ENCODE results near the gene OR2Y1. TPM values are rescaled to one million over a fixed set of nuclear protein-coding genes. Genes with fewer than 3 reads are reported as not detected.
"Not testable (repeated sequence)": the region's sequence is repeated elsewhere in the genome, so short reads cannot be mapped to it uniquely, and the experiment has no call there.

The OR2Y1 gene, protein sequence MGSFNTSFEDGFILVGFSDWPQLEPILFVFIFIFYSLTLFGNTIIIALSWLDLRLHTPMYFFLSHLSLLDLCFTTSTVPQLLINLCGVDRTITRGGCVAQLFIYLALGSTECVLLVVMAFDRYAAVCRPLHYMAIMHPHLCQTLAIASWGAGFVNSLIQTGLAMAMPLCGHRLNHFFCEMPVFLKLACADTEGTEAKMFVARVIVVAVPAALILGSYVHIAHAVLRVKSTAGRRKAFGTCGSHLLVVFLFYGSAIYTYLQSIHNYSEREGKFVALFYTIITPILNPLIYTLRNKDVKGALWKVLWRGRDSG
- not detected for total RNA-seq

- no peak for TF ChIP-seq POLR2A (IDR thresholded peaks at IDR 0.05)
- TF ChIP-seq CTCF (IDR thresholded peaks at IDR 0.05 in 4 of 5, conservative IDR thresholded peaks at IDR 0.05 in 1 of 5) = no peak
- Histone ChIP-seq H3K27me3 (no peaks in the 10 kb centered on the region), H3K36me3 (no peaks in the 10 kb centered on the region), H3K9me3 (no peaks in the 10 kb centered on the region), H3K4me1 (no peaks in the 10 kb centered on the region), H3K4me3 (no peak within 1 kb of the TSS), H3K27ac (no peak within 1 kb of the TSS)
- ATAC-seq (no peak), DNase-seq (no peak)
- intact Hi-C loops (cut with DNase I; ENCODE audit: low total_unique reads) = no loop called here
- in situ Hi-C loops (cut with MboI; ENCODE audit: low sequenced_read_pairs in 4 of 4) = no loop called here
These were observed at the start of gene OR2Y1 for GRCh38 chr5:180739958-180740357. OR2Y1 (minus strand) TSS chr5:180740058; CDS start chr5:180740058, 0 bp downstream.

GRCh38 chr5:180788651-180789410 is 49.0 kb upstream of the OR2Y1 start:
- peak overlapping the region in 1 of 4 donors; percentile 27 for H3K27ac ChIP-seq
- peaks cover 21 to 31% of the 10 kb centered on the region in 2 donors for H3K4me1 ChIP-seq
- intact Hi-C loops (cut with DNase I; ENCODE audit: low total_unique reads) (loop anchor here (10.0 kb wide), 1 partner anchor 366 kb away; no protein-coding TSS in a partner anchor), in situ Hi-C loops (cut with MboI; ENCODE audit: low sequenced_read_pairs in 4 of 4) (loop anchor here in 1 of 4 donors (10.0 kb wide), 1 partner anchor 366 kb away; no protein-coding TSS in a partner anchor)
- not testable (repeated sequence) for DNase-seq, ATAC-seq, H3K9me3 ChIP-seq, H3K27me3 ChIP-seq, H3K4me3 ChIP-seq
- peaks cover 0 to 39% of the 10 kb centered on the region in 2 donors for H3K36me3 ChIP-seq

- DNase-seq (no peak), ATAC-seq (no peak)
- in situ Hi-C loops (cut with MboI; ENCODE audit: low sequenced_read_pairs in 4 of 4) = loop anchor here in 1 of 4 donors (10.0 kb wide), 1 partner anchor 367 kb away; no protein-coding TSS in a partner anchor
- H3K36me3 ChIP-seq = peaks cover 0 to 36% of the 10 kb centered on the region in 2 donors
- no peaks in the 10 kb centered on the region for H3K9me3 ChIP-seq
- H3K4me1 ChIP-seq = peaks cover 21 to 31% of the 10 kb centered on the region in 2 donors
- intact Hi-C loops (cut with DNase I; ENCODE audit: low total_unique reads) = loop anchor here (10.0 kb wide), 1 partner anchor 367 kb away; no protein-coding TSS in a partner anchor
- no peak overlapping the region for H3K4me3 ChIP-seq
- H3K27ac ChIP-seq = peak overlapping the region in 3 of 4 donors; percentile 62 to 73 (median 65)
- TF ChIP-seq POLR2A (IDR thresholded peaks at IDR 0.05) (no peak), CTCF (IDR thresholded peaks at IDR 0.05 in 4 of 5, conservative IDR thresholded peaks at IDR 0.05 in 1 of 5) (no peak)
- H3K27me3 ChIP-seq = no peaks in the 10 kb centered on the region
These were observed 48.0 kb upstream of the OR2Y1 start for GRCh38 chr5:180787711-180788431.

DNA sequence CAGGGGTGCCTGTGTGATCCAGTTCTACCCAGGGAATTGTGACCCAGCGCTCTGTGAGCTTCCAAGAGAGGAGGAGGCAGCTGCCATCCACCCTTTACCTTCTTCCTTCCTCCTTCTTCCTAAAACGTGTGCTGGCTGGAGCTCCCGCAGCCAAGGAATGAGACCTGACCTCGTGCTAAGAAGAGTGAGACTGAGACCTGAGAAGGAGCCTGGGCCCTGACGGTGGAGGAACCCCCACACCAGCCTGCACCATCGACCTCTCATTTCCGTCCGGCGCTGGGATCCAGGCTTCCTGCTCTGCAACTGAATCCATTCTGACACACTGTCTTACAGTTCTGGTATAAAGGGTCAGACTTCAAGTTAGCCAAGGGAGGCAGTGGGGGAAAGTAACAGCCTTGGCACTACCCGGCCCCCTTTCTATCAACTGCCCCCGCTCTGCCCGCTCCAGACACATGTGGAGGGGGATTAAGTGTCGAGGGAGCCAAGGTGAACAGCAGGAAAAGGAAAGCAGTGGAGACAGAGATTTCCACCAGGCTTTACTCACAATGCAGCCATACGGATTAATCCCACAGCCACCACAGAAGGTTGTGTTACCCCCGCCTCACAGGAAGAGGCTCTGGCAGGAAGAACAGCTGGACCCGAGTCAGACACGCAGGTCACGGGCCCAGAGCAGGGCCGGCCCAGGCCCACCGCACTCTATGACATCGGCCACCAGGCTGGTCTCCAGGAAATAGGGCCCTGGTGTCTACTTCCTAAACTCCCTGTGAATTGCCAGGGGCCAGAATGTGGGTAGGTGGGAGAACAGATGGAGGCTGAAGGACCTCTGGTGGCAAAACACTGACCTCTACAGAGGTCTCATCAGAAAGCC is 46.9 kb upstream of the OR2Y1 start:
- no peaks in the 10 kb centered on the region for H3K27me3 ChIP-seq
- H3K36me3 ChIP-seq = peaks cover 0 to 25% of the 10 kb centered on the region in 2 donors
- DNase-seq (no peak), ATAC-seq (no peak)
- no peak overlapping the region for H3K4me3 ChIP-seq
- intact Hi-C loops (cut with DNase I; ENCODE audit: low total_unique reads) (loop anchor here (10.0 kb wide), 1 partner anchor 368 kb away; no protein-coding TSS in a partner anchor), in situ Hi-C loops (cut with MboI; ENCODE audit: low sequenced_read_pairs in 4 of 4) (loop anchor here in 1 of 4 donors (10.0 kb wide), 1 partner anchor 368 kb away; no protein-coding TSS in a partner anchor)
- H3K27ac ChIP-seq = peak overlapping the region; percentile 39 to 73 (median 64)
- no peak for TF ChIP-seq CTCF (IDR thresholded peaks at IDR 0.05 in 4 of 5, conservative IDR thresholded peaks at IDR 0.05 in 1 of 5)
- TF ChIP-seq POLR2A (IDR thresholded peaks at IDR 0.05) = no peak
- no peaks in the 10 kb centered on the region for H3K9me3 ChIP-seq
- H3K4me1 ChIP-seq = peaks cover 21 to 31% of the 10 kb centered on the region in 2 donors
